Keratinocyte (primary cell): ENCODE results near the gene DIS3L2.
A peak's percentile ranks its signal among the peaks of the same experiment; 100 is the strongest.

Experiments used
- CTCF ChIP-seq, 3 experiments: IDR thresholded peaks in 1 of 3; conservative IDR thresholded peaks in 1 of 3; optimal IDR thresholded peaks in 1 of 3; 2 replicates in 2 of 3; 3 replicates in 1 of 3; pipeline versions ENCODE3 to v1.5.1; 2011; ENCODE audit warnings: low read length in 3 of 3, mild to moderate bottlenecking in 3 of 3, moderate library complexity in 2 of 3, control low read depth in 1 of 3, inconsistent platforms in 1 of 3; ENCODE audit not compliant: insufficient read depth in 2 of 3; ENCODE audit errors: extremely low read depth in 1 of 3
- EZH2 ChIP-seq: IDR thresholded peaks from one replicate; pipeline ENCODE4 v1.6.1; 2012; ENCODE audit warnings: inconsistent platforms, mild to moderate bottlenecking, low read length, moderate library complexity

GRCh38 chr2:231929961-231930592, 31.4 kb upstream of the DIS3L2 start:
- TF ChIP-seq CTCF (optimal IDR thresholded peaks at IDR 0.05 in 1 of 3, IDR thresholded peaks at IDR 0.05 in 1 of 3, conservative IDR thresholded peaks at IDR 0.05 in 1 of 3; ENCODE audit: extremely low read depth in 1 of 3, insufficient read depth in 2 of 3, low read length in 3 of 3) (peak; percentile 24 to 44 (median 25)), EZH2 (no peak)
